Measurements from ENCODE around the gene TNFRSF1B. TPM values are rescaled to one million over a fixed set of nuclear protein-coding genes. Genes with fewer than 3 reads are reported as not detected.
A peak's percentile ranks its signal among the peaks of the same experiment; 100 is the strongest.

TNFRSF1B gene
- 0.95 TPM for polyA plus RNA-seq (2013, experiment 1 of 2)
- polyA plus RNA-seq (2013, experiment 2 of 2) = 2.5 TPM

- H3K9me3 ChIP-seq (ENCODE audit: insufficient read depth, low read depth, low read length) = no peaks in the 10 kb centered on the region
- no peaks in the 10 kb centered on the region for H3K4me1 ChIP-seq (ENCODE audit: insufficient read depth, low read length)
- no peak within 1 kb of the TSS for H3K27ac ChIP-seq (ENCODE audit: low read depth, low read length)
- H3K27me3 ChIP-seq (ENCODE audit: insufficient read depth, low read length) = peaks cover 44% of the 10 kb centered on the region
- H3K36me3 ChIP-seq (ENCODE audit: insufficient read depth, low read length) = no peaks in the 10 kb centered on the region
- WGBS = 13% methylated on average over 79 of the region's 79 CpGs
- H3K4me3 ChIP-seq (ENCODE audit: low read length) = peak within 1 kb of the TSS; percentile 37
- H3K9ac ChIP-seq (ENCODE audit: low read depth, low read length) = no peak within 1 kb of the TSS
Observed at GRCh38 chr1:12166834-12167492, at the start of gene TNFRSF1B. TNFRSF1B (plus strand) TSS chr1:12166991; CDS start chr1:12167092, 101 bp downstream.

- H3K9me3 ChIP-seq (ENCODE audit: insufficient read depth, low read depth, low read length) = no peaks in the 10 kb centered on the region
- H3K4me1 ChIP-seq (ENCODE audit: insufficient read depth, low read length) = no peaks in the 10 kb centered on the region
- H3K36me3 ChIP-seq (ENCODE audit: insufficient read depth, low read length) = peaks cover 25% of the 10 kb centered on the region
- no peak overlapping the region for H3K9ac ChIP-seq (ENCODE audit: low read depth, low read length)
- 93% methylated on average over 12 of the region's 12 CpGs for WGBS
- H3K27ac ChIP-seq (ENCODE audit: low read depth, low read length) = no peak overlapping the region
- no peaks in the 10 kb centered on the region for H3K27me3 ChIP-seq (ENCODE audit: insufficient read depth, low read length)
- no peak overlapping the region for H3K4me3 ChIP-seq (ENCODE audit: low read length)
Observed at GRCh38 chr1:12121212-12122003, 45.4 kb upstream of the TNFRSF1B start.

- H3K9me3 ChIP-seq (ENCODE audit: insufficient read depth, low read depth, low read length) = no peaks in the 10 kb centered on the region
- no peak overlapping the region for H3K4me3 ChIP-seq (ENCODE audit: low read length)
- H3K36me3 ChIP-seq (ENCODE audit: insufficient read depth, low read length) = peaks cover 31% of the 10 kb centered on the region
- H3K27ac ChIP-seq (ENCODE audit: low read depth, low read length) = no peak overlapping the region
- WGBS = 84% methylated on average over 8 of the region's 8 CpGs
- H3K9ac ChIP-seq (ENCODE audit: low read depth, low read length) = no peak overlapping the region
- H3K27me3 ChIP-seq (ENCODE audit: insufficient read depth, low read length) = no peaks in the 10 kb centered on the region
- H3K4me1 ChIP-seq (ENCODE audit: insufficient read depth, low read length) = no peaks in the 10 kb centered on the region
Observed at GRCh38 chr1:12123172-12123571, 43.6 kb upstream of the TNFRSF1B start.

GRCh38 chr1:12124693-12125421, 41.9 kb upstream of the TNFRSF1B start:
- WGBS = 72% methylated on average over 19 of the region's 19 CpGs
- H3K36me3 ChIP-seq (ENCODE audit: insufficient read depth, low read length) = peaks cover 25% of the 10 kb centered on the region
- H3K4me3 ChIP-seq (ENCODE audit: low read length) = no peak overlapping the region
- no peak overlapping the region for H3K27ac ChIP-seq (ENCODE audit: low read depth, low read length)
- H3K9ac ChIP-seq (ENCODE audit: low read depth, low read length) = no peak overlapping the region
- no peaks in the 10 kb centered on the region for H3K4me1 ChIP-seq (ENCODE audit: insufficient read depth, low read length)
- no peaks in the 10 kb centered on the region for H3K27me3 ChIP-seq (ENCODE audit: insufficient read depth, low read length)
- H3K9me3 ChIP-seq (ENCODE audit: insufficient read depth, low read depth, low read length) = no peaks in the 10 kb centered on the region

- H3K9ac ChIP-seq (ENCODE audit: low read depth, low read length) = no peak overlapping the region
- H3K4me3 ChIP-seq (ENCODE audit: low read length) = no peak overlapping the region
- H3K9me3 ChIP-seq (ENCODE audit: insufficient read depth, low read depth, low read length) = no peaks in the 10 kb centered on the region
- WGBS = 93% methylated on average over 24 of the region's 24 CpGs
- H3K27me3 ChIP-seq (ENCODE audit: insufficient read depth, low read length) = no peaks in the 10 kb centered on the region
- peaks cover 17% of the 10 kb centered on the region; the same call in 1 of the 2 replicates for H3K36me3 ChIP-seq (ENCODE audit: insufficient read depth, low read length)
- no peaks in the 10 kb centered on the region for H3K4me1 ChIP-seq (ENCODE audit: insufficient read depth, low read length)
- H3K27ac ChIP-seq (ENCODE audit: low read depth, low read length) = no peak overlapping the region
Observed at GRCh38 chr1:12125422-12126355, 41.1 kb upstream of the TNFRSF1B start.

GRCh38 chr1:12126781-12127180, 40.0 kb upstream of the TNFRSF1B start:
- H3K9me3 ChIP-seq (ENCODE audit: insufficient read depth, low read depth, low read length) = no peaks in the 10 kb centered on the region
- H3K4me3 ChIP-seq (ENCODE audit: low read length) = no peak overlapping the region
- 92% methylated on average over 9 of the region's 9 CpGs for WGBS
- H3K36me3 ChIP-seq (ENCODE audit: insufficient read depth, low read length) = peaks cover 14% of the 10 kb centered on the region; the same call in 1 of the 2 replicates
- H3K9ac ChIP-seq (ENCODE audit: low read depth, low read length) = no peak overlapping the region
- H3K4me1 ChIP-seq (ENCODE audit: insufficient read depth, low read length) = no peaks in the 10 kb centered on the region
- no peak overlapping the region for H3K27ac ChIP-seq (ENCODE audit: low read depth, low read length)
- no peaks in the 10 kb centered on the region for H3K27me3 ChIP-seq (ENCODE audit: insufficient read depth, low read length)

GRCh38 chr1:12127206-12127810, 39.5 kb upstream of the TNFRSF1B start:
- Histone ChIP-seq H3K27me3 (ENCODE audit: insufficient read depth, low read length) (no peaks in the 10 kb centered on the region), H3K4me1 (ENCODE audit: insufficient read depth, low read length) (no peaks in the 10 kb centered on the region), H3K36me3 (ENCODE audit: insufficient read depth, low read length) (peaks cover 14% of the 10 kb centered on the region; the same call in 1 of the 2 replicates), H3K9ac (ENCODE audit: low read depth, low read length) (no peak overlapping the region), H3K27ac (ENCODE audit: low read depth, low read length) (no peak overlapping the region), H3K4me3 (ENCODE audit: low read length) (no peak overlapping the region), H3K9me3 (ENCODE audit: insufficient read depth, low read depth, low read length) (no peaks in the 10 kb centered on the region)
- WGBS = 94% methylated on average over 9 of the region's 10 CpGs

GRCh38 chr1:12128120-12128519, 38.7 kb upstream of the TNFRSF1B start:
- Histone ChIP-seq H3K9ac (ENCODE audit: low read depth, low read length) (no peak overlapping the region), H3K27me3 (ENCODE audit: insufficient read depth, low read length) (no peaks in the 10 kb centered on the region), H3K9me3 (ENCODE audit: insufficient read depth, low read depth, low read length) (no peaks in the 10 kb centered on the region), H3K4me3 (ENCODE audit: low read length) (no peak overlapping the region), H3K4me1 (ENCODE audit: insufficient read depth, low read length) (no peaks in the 10 kb centered on the region), H3K27ac (ENCODE audit: low read depth, low read length) (no peak overlapping the region), H3K36me3 (ENCODE audit: insufficient read depth, low read length) (peaks cover 14% of the 10 kb centered on the region; the same call in 1 of the 2 replicates)
- WGBS = 88% methylated on average over 15 of the region's 15 CpGs

GRCh38 chr1:12129624-12130023, 37.2 kb upstream of the TNFRSF1B start:
- Histone ChIP-seq H3K36me3 (ENCODE audit: insufficient read depth, low read length) (peaks cover 14% of the 10 kb centered on the region; the same call in 1 of the 2 replicates), H3K27ac (ENCODE audit: low read depth, low read length) (no peak overlapping the region), H3K27me3 (ENCODE audit: insufficient read depth, low read length) (no peaks in the 10 kb centered on the region), H3K4me3 (ENCODE audit: low read length) (no peak overlapping the region), H3K9me3 (ENCODE audit: insufficient read depth, low read depth, low read length) (no peaks in the 10 kb centered on the region), H3K4me1 (ENCODE audit: insufficient read depth, low read length) (no peaks in the 10 kb centered on the region), H3K9ac (ENCODE audit: low read depth, low read length) (no peak overlapping the region)
- 90% methylated on average over 12 of the region's 12 CpGs for WGBS
